ENCODE data around the gene MARK1. TPM values are rescaled to one million over a fixed set of nuclear protein-coding genes. Genes with fewer than 3 reads are reported as not detected.

Gene MARK1
- total and polyA plus RNA-seq, 2 of the 4 experiments (the other 2 are of a cell fraction), result not detected

GRCh38 chr1:220579317-220579716 is 51.4 kb downstream of the MARK1 start:
- CTCF ChIA-PET, result no interaction called here
- Histone ChIP-seq H2BK120ac (ENCODE audit: low read depth, low read length) (no peak overlapping the region), H3K36me3 (ENCODE audit: control insufficient read depth, insufficient read depth, low read length) (no peaks in the 10 kb centered on the region), H2BK15ac (ENCODE audit: low read depth, low read length) (no peak overlapping the region), H3K9me3 (ENCODE audit: control insufficient read depth, insufficient read depth, low read length) (no peaks in the 10 kb centered on the region), H4K20me1 (ENCODE audit: insufficient read depth, low read length) (no peaks in the 10 kb centered on the region), H3K27ac (ENCODE audit: insufficient read depth, low read length) (no peak overlapping the region), H2AFZ (replicated peaks; ENCODE audit: low read length, poor library complexity) (no peak overlapping the region), H2AK5ac (ENCODE audit: low read depth, low read length) (no peak overlapping the region), H3K4me2 (ENCODE audit: low read depth, low read length) (no peak overlapping the region), H4K5ac (ENCODE audit: low read depth, low read length) (no peak overlapping the region), H3K79me1 (ENCODE audit: low read depth in 1 of 2, low read length in 2 of 2) (no peaks in the 10 kb centered on the region), H3K4me3 (ENCODE audit: insufficient read depth, low read depth, low read length) (no peak overlapping the region), H2AK9ac (replicated peaks; ENCODE audit: low read depth, low read length, poor library complexity) (no peak overlapping the region), H3K23ac (ENCODE audit: low read depth, low read length) (no peak overlapping the region), H3K4ac (ENCODE audit: low read depth, low read length) (no peak overlapping the region), H3K56ac (ENCODE audit: extremely low read depth, insufficient read depth, low read length) (no peak overlapping the region), H2BK5ac (ENCODE audit: low read depth, low read length, poor library complexity, severe bottlenecking) (no peak overlapping the region), H3K9ac (ENCODE audit: low read depth, low read length) (no peak overlapping the region), H3K27me3 (ENCODE audit: control insufficient read depth, insufficient read depth, low read length) (no peaks in the 10 kb centered on the region), H3K4me1 (ENCODE audit: control insufficient read depth, insufficient read depth, low read length) (no peaks in the 10 kb centered on the region), H3K18ac (ENCODE audit: low read depth, low read length) (no peak overlapping the region), H2BK20ac (ENCODE audit: low read depth, low read length) (no peak overlapping the region), H3K9me1 (ENCODE audit: insufficient read depth, low read length) (no peaks in the 10 kb centered on the region), H3K14ac (replicated peaks; ENCODE audit: low read depth, low read length) (no peak overlapping the region), H4K8ac (ENCODE audit: low read depth in 2 of 2, low read length in 2 of 2) (no peak overlapping the region), H4K91ac (ENCODE audit: insufficient read depth, low read depth, low read length) (no peak overlapping the region)
- TF ChIP-seq BHLHE40 (IDR thresholded peaks at IDR 0.05; ENCODE audit: low read depth, low read length) (no peak), ELK1 (IDR thresholded peaks at IDR 0.05; ENCODE audit: borderline replicate concordance, low read depth, low read length) (no peak), CEBPB (IDR thresholded peaks at IDR 0.05; ENCODE audit: low read depth, low read length) (no peak), RAD21 (IDR thresholded peaks at IDR 0.05; ENCODE audit: low read length) (no peak)
- intact Hi-C loops (cut with micrococcal nuclease), result loop anchor here (10.0 kb wide), 1 partner anchor 295 kb away; no protein-coding TSS in a partner anchor
- ATAC-seq (ENCODE audit: low read depth) (no peak), DNase-seq (no peak)
- dilution Hi-C loops (cut with HindIII; ENCODE audit: low sequenced_read_pairs, unreplicated experiment), result no loop called here
- POLR2A ChIA-PET (ENCODE audit: unreplicated experiment), result no interaction called here
- WGBS, 2 experiments (ENCODE audit: extremely low coverage in 2 of 2, insufficient read length in 1 of 2), result no CpG with 5 or more reads among the region's 6 CpGs
- BruUV-seq (replicated peaks), result no TSS peak
- in situ Hi-C loops (cut with MboI; ENCODE audit: low sequenced_read_pairs), result no loop called here
